HG03095 (cell line): Measurements from ENCODE around the gene FAM200C.
A peak's percentile ranks its signal among the peaks of the same experiment; 100 is the strongest.
"Not testable (repeated sequence)": the region's sequence is repeated elsewhere in the genome, so short reads cannot be mapped to it uniquely, and the experiment has no call there.

Experiments used
- ATAC-seq: cut with Tn5 transposase; IDR thresholded peaks from one replicate; pipeline ENCODE4 v1.9.1; 2021; ENCODE audit warnings: moderate library complexity; ENCODE audit not compliant: unreplicated experiment

FAM200C gene

GRCh38 chr5:160399402-160400353 is at the start of gene FAM200C:
Gene FAM200C (minus strand): TSS chr5:160400054. CDS start chr5:160395490, 4,564 bp downstream.
- ATAC-seq = peak; percentile 81

GRCh38 chr5:160449458-160449857 is 49.6 kb upstream of the FAM200C start:
- no peak for ATAC-seq

GRCh38 chr5:160448886-160449285 is 49.0 kb upstream of the FAM200C start:
- ATAC-seq = no peak

- ATAC-seq = no peak
These were observed 45.9 kb upstream of the FAM200C start for GRCh38 chr5:160445751-160446150.

- ATAC-seq = no peak
These were observed 45.3 kb upstream of the FAM200C start for GRCh38 chr5:160445132-160445531.

GRCh38 chr5:160444407-160444806 is 44.6 kb upstream of the FAM200C start:
- ATAC-seq = no peak

- ATAC-seq = peak; percentile 25
These were observed 43.1 kb upstream of the FAM200C start for GRCh38 chr5:160442824-160443431.

GRCh38 chr5:160441311-160441781 is 41.5 kb upstream of the FAM200C start:
- peak; percentile 15 for ATAC-seq

- peak; percentile 53 for ATAC-seq
These were observed 39.3 kb upstream of the FAM200C start for GRCh38 chr5:160439205-160439600.

GRCh38 chr5:160438316-160439204 is 38.7 kb upstream of the FAM200C start:
- ATAC-seq = peak; percentile 26

GRCh38 chr5:160437271-160437670 is 37.4 kb upstream of the FAM200C start:
- ATAC-seq = no peak

- ATAC-seq = not testable (repeated sequence)
These were observed 36.8 kb upstream of the FAM200C start for GRCh38 chr5:160436661-160437060.

- ATAC-seq = no peak
These were observed 36.2 kb upstream of the FAM200C start for GRCh38 chr5:160436017-160436416.

- ATAC-seq = no peak
These were observed 35.7 kb upstream of the FAM200C start for GRCh38 chr5:160435532-160435931.

GRCh38 chr5:160434022-160434531 is 34.2 kb upstream of the FAM200C start:
- peak; percentile 82 for ATAC-seq

- no peak for ATAC-seq
These were observed 32.9 kb upstream of the FAM200C start for GRCh38 chr5:160432787-160433186.

GRCh38 chr5:160432196-160432595 is 32.3 kb upstream of the FAM200C start:
- ATAC-seq = no peak

GRCh38 chr5:160427607-160428006 is 27.8 kb upstream of the FAM200C start:
- no peak for ATAC-seq

- no peak for ATAC-seq
These were observed 23.2 kb upstream of the FAM200C start for GRCh38 chr5:160423099-160423498.

GRCh38 chr5:160421625-160422258 is 21.9 kb upstream of the FAM200C start, which contains the start of gene PTTG1:
Gene PTTG1 (plus strand): TSS chr5:160421855. CDS start chr5:160422313, 458 bp downstream.
- ATAC-seq = peak; percentile 76
